Measurements from ENCODE around the gene SMIM1.
"Not testable (repeated sequence)": the region's sequence is repeated elsewhere in the genome, so short reads cannot be mapped to it uniquely, and the experiment has no call there.

Gene SMIM1

DNA sequence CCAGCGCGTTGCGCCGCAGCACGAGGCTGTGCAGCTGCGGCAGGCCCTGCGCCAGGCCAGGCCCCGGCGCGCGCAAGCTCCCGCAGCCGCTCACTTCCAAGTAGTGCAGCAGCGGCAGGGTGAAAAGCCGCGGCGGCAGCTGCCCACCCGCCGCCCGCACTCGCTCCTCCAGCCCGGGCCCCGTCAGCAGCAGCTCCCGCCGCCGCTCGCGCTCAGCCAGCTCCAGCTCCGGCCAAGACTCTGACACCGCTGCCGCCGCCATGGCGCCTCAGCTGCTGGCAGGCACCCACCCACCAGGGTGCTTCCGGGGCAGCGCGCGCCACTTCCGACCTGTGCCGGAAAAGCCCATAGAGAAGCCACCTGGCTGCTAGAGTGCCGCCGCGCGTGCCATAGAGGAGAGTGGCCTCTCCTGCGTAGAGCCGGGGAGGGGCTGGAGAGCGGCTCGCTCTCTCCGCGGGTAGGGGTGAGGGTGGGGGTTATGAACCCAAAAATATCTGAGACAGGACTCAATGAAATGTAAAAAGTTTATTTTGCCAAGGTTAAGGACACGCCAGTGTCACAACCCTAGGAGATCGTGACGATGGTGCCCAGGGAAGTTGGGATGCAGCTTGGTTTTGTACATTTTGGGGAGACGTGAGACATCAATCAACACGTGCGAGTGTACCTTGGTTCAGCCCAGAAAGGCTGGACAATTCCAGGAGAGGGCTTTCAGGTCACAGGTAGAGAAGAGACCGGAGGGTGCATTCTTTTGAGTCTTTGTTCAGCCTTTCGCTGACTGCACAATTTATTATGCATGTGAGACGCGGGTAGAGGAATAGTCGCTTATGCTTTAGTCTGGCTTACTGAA, 23.9 kb downstream of the SMIM1 start, which contains the start of gene LRRC47:
Gene LRRC47 (minus strand): TSS at position 284 of the 847 bp plus-strand sequence. CDS start 22 bp downstream, at position 262.
- peak; percentile 90 for DNase-seq

DNA sequence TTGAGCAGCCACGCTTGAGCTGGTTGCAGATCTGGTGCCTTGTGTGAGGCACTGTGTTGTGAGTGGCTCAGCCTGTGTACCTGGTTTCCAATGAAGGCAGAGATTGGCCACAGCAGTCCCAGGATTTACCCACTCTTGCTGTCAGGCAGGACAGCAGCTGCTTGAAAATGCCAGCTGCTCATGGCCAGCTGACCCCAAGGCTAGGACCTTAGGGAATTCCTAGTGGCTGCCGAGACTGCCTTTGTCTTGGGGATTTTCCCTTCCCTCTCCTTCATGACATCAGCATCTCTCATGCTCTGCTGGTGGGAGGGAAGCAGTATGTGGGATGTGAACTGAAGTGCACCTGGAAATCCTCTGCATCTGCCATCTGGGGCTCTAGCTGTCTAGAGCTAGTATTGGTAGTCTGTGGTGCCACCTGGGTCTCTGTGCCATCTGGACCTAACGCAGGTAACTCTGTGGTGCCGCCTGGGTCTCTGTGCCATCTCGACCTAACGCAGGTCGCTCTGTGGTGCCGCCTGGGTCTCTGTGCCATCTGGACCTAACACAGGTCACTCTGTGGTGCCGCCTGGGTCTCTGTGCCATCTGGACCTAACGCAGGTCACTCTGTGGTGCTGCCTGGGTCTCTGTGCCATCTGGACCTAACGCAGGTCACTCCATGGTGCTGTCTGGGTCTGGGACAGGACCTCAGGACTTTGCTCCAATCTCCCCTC, 27.6 kb downstream of the SMIM1 start:
- peak; percentile 43 for DNase-seq

DNA sequence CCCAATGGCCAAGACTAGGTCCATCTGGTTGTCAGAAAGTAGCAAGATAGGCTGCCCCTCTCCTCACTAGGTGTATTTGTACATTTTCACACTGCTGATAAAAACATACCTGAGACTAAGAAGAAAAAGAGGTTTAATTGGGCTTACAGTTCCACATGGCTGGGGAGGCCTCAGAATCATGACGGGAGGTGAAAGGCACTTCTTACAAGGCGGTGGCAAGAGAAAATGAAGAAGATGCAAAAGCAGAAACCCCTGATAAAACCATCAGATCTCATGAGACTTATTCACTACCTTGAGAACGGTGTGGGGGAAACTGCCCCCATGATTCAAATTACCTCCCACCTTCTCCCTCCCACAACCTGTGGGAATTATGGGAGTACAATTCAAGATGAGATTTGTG, 28.2 kb downstream of the SMIM1 start:
- DNase-seq = not testable (repeated sequence)

DNA sequence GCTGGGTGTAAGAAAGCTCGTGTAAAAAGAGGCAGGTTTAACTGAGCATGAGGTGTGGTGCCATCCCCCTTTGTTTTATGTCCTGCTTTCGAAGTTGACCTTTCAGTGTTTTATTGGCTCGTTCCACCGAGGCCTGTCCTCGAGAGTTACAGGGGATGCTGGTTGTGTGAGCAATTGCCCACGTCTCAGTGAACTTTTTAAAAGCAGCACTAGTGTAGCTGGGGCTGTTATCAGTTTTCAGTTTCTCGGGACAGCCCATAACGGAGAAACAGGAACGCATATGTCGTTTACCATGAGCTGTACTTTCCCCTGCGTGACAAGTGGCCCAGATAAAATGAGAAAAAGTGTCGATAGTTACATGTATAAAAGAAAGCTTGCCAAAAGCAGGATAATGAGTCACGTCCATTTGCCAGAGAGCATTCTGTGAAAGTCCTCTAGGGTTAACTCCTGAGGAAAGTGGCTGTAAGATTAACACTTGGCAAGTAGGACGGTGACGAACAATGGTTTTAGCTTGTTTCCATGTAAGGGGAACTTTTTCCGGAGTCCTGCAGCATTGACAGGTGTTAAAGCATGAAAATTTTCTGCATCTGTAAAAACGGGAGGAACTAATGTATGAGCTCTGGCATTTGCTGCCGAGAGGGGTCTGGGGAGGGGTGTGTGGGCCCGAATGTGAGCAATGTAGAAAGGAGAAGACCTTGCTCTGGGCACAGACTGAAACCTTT, 31.5 kb downstream of the SMIM1 start:
- no peak for DNase-seq

DNA sequence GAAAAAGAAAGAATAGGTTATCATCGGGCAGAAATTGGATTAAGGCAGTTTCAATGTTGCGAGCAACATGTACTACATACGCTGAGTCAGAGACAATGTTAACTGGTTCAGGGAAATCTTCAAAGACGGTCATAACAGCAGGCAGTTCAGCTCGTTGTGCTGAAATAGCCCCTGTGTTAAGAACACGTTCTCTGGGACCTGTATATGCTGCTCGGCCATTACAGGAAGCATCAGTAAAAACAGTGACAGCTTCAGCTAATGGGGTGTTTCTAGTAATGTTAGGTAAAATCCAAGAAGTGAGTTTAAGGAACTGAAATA, 32.0 kb downstream of the SMIM1 start:
- not testable (repeated sequence) for DNase-seq

DNA sequence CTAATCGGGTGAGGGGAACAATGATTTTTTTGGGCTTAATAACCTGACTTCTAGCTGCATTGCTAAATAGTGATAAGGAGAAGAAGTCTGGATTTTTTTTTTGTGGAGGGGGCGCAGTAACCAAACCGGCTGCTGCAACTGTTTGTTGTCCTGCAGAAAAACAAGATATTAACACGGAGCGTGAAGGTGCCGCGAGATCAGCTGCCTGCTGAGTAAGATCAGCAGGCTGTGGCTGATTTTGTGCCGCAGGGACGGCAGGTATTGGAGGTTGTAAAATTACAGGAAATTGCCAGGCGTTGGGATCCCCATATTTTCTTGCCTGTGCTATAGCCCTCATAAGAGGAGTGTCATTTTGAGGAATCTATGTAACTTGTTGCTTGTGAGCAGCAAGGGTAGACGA, 32.5 kb downstream of the SMIM1 start:
- DNase-seq = no peak

DNA sequence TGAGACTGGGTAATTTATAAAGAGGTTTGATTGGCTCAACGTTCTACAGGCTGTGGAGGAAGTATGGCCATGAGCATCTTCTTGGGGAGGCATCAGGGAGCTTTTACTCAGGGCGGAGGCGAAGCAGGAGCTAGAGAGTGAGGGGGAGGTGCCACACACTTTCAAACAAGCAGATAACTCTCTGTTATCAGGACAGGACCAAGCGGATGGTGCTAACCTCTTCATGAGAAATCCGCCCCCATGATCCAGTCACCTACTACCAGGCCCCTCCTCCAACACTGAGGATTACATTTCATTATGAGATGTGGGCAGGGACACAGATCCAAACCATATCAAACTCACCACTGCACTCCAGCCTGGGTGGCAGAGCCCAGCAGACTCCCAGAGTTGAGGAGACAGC, 35.2 kb downstream of the SMIM1 start:
- no peak for DNase-seq

DNA sequence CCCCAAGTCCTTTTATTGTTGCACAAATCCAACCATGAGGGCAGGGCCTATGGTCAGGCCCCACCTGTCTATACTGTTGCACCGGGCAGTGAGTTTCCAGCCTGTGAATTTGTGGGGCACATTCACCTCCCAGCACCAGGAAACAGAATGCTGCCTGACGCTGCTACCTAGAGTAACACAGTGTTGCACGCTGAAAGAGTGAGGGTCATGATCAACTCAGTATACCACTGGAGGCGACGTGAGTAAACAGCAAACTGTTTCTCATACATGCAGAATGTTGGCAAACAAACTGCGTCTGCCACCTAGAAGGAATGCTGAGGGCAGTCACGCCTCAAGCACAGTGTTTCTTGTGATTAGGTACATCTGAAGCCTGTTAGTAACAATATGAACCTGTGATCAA, 37.1 kb downstream of the SMIM1 start:
- no peak for DNase-seq

DNA sequence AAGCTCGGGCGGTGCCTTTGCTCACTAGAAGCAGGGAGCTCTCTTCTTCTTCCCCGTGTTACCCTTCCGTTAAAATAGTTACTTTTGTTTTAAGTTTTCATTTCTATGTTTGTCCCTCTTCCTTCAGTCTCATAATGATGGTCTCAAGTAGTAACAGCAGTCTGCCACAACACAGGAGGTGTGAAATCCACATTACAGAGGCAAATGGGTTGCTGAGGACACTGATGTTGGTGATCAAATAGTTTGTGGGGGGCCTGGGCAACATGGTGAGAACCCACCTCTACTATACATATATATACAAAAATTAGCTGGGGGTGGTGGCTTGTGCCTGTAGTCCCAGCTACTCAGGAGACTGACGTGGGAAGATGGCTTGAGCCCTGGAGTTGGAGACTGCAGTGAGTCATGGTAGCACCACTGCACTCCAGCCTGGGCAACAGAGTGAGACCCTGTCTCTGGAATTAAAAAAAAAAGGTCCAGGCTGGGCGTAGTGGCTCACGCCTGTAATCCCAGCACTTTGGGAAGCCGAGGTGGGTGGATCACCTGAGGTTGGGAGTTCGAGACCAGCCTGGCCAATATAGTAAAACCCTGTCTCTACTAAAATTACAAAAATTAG, 37.7 kb downstream of the SMIM1 start:
- not testable (repeated sequence) for DNase-seq

DNA sequence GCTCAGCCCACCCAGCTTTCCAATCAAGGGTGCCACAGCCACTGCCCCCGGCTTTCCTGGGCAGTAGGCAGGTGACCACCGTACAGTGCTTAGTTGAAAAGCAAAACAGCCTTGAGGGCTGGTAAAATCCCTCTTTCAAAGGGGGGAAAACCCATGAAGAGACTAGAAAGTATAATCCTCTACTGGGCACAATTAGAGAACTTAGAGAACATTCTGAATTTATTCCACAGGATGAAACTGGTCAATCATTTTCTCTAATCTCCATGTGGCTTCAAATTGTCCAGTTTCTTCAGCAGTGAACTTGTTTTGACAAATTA, 39.0 kb downstream of the SMIM1 start:
- no peak for DNase-seq

DNA sequence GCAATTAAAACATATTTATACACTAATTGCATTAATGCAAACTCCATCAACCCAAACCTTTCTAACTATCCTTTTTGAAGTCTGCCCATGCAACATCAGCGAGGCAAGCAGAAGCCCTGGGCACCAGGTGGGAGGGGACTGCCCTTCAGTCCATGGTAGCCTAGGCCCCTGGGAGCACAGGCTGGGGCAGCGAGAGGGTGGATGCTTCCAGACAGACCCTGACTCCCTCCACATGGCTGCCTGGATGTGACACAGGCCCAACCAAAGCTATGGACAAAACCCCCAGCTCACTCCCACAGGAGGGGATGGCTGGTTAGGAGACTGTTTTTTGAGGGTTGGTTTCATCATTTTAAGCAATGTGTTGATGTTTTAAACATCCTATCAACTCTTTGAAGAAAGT, 41.5 kb downstream of the SMIM1 start:
- no peak for DNase-seq

DNA sequence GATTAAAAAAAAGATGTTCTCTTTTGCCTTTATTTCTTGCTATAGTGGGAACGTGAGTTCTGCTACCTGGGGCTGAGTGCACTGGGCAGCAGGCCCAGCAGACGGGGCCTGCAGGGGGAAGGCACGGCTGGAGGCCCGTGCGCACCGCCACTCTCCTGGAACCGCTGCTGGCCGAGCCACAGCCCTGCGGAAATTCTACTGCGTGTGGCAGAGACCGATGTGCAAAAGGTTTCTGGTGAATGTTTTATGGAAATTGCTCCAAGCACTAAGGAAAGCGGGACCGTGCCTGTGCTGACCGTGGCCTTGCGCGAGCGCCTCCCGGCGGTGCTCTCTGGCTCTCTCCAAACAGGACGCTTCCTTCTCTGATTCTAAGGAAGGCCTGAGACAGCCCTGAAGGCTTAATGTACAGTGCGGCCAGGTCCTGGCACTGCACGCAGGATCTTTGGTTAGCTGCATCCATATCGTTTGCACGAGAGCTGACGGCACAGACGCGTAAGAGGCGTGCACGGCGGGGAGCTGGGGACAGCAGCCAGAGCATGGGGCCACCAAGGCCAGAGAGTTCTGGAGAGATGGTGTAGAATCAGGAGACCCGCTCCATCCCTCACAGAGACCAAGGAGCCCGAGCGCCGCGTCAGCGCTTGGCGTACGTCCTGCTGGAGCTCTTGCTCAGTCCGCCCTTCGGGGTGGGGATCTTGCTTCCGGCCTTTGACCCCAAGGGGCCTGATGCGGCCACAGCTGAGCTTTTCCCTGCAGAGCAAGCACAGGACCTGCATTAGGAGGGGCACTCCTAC, 42.4 kb downstream of the SMIM1 start:
- no peak for DNase-seq

DNA sequence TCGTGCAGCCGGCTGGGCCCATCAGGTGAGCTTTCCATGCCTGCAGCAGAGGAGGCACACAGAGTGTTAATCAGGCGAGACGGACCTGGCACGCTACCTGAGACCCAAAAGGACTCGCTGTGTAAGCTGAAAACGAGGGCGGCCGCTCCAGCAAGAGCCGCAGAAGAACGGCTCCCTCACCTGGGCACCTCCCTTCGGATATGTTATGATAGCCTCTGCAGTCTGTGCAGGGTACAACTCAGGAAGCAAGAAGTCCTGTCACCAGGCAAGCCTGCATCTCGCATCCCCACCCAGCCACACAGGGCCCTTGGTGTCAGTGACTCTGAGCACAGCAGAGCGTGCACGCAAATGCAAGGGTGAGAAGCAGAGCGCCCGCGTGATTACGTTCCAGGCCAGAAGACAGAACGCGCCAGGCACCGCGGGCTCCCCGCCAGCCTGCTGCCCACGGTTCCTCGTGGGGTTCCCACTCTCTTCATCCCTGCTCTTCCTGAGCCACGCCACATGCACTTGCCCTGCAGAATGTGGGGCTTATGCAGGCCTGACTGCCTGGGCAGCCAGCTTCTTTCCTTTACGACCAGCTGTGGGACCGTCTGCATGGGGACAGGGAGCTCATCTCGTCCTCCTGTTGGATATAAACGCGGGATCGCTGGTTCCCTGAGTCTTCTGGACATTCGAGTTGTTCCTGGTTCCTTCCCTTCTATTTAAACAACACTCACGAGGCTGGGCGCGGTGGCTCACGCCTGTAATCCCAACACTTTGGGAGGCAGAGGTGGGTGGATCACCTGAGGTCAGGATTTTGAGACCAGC, 44.0 kb downstream of the SMIM1 start:
- DNase-seq = no peak

DNA sequence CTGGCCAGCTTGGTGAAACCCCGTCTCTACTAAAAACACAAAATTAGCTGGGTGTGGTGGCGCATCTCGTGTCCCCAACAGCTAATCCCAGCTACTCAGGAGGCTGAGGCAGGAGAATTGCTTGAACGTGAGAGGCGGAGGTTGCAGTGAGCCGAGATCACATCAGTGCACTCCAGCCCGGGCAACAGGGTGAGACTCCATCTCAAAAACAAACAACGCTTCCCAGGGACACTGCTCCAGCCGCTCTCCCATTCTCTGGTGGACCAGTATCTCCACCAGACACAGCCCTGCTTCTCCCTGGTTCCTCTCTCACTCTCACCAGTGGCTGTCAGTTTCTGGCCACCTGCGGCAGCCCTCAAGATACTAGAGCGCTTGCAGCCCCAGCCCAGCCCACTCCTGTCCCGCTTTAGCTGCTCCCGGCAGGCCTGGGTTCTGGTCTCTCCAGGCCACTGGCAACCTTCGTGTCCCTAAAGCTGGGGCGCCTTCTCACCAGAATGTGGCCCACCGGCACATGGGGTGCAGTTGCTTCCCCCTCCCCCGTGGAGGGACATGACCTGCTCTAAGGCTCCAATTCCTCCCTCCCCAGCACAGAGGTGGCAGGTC, 44.7 kb downstream of the SMIM1 start:
- DNase-seq = no peak

DNA sequence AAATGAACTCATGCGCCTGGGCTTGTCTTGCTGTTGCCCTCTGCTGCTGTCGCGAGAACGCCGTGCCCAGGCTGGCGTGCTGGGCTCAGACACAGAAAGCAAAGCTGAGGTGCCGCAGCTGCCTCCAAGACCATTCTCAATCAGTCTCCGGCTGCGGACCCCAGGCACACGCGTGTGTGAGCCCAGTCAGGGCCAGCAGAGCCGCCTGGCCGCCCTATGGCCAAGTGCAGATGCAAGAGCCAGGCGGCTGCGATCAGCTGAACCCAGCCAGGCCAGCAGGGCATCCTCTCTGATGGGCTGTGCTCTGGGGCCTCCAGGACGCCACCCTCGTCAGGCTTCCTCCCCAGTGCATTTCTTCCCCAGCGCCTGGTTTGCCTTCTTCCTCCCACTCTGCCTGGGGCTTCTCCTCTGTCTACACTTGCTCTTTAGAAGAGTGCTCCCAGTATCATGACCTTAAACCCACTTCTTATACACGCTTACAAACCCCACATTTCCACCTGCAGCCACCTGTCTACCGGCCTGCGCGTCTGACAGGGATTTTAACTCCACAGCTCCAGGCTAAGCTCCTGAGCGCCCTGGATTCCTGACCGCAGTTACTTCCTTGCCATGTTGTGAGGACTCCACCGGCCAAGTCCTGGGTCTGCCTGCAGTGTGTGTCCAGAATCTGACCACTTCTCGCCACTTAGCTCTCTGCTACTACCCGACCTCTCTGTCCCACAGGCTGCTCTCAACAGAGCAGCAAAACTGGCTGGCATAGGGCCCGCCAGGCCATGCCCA, 45.5 kb downstream of the SMIM1 start:
- DNase-seq = no peak

DNA sequence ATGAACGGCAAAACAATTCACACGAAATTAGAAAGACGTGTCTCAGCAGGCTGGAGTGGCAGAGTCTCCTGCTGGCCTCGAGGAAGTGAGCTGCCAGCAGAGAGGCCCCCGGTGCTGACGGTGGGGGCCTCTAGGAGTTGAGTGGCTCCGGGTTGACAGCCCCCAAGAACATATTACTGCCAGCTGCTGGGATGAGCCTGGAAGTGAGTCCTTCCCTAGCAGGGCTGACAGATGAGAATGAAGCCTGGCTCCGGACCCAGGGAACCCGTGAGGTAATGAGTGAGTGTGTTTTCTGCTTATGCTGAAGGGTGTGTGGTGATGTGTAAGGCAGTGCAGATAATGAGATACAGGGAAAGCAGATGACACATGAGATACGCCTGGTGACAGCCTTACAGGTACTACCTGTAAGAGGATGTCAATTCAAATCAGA, 47.2 kb downstream of the SMIM1 start:
- no peak for DNase-seq

DNA sequence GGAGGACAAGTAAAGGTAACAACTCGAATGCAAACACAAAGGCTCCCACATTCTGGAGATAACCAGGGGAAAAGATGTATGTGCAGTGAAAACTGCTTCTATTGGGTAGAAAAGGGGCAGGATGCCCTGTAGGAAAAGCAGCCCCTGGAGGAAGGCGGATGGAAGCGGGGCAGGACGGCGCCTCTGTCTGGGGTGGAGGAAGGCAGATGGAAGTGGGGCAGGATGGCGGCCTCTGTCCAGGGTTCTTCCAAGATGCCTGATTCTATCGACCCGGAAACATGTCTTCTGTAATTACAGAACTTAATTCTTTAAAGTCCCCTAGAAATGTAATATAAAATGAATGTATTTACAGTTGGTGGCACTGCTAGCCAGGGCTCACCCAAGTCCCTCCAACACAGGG, 47.8 kb downstream of the SMIM1 start:
- no peak for DNase-seq

DNA sequence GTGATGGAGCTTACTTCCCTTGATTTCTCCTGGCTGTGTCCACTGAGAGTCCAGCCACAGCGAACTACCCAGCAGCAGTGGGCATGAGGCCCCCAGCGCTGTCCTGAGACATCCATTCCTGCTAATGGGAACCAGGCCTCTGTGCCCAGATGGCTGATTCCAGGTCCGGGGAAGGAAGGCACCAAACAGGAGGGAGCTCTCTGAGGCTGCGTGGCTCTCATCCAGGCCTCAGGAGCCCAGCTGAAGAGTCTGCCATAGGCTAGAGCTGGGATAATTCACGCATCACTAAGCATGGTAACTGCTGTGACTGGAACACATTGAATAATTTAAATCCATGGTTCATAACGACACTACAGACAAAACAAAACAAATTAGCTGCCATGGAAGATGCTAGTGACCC, 48.5 kb downstream of the SMIM1 start:
- DNase-seq = no peak

DNA sequence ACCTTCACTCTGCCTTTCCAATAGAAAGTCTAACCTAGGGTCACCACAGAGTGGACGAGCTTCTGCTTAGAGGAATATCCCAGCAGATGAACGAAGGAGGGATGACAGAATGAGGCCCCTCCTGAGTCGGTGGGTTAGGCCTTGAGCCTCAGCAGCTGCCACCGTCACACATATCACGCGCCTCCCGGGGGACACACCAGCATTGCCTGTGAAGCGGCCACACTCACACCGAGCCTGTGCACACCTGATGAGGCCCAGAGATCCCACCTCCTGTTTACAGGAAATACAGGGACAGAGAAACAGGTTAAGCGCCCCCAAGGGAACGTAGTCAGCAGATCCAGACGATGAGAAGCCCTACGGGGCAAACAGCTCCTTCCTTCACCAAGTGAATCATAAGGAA, 48.9 kb downstream of the SMIM1 start:
- DNase-seq = no peak

DNA sequence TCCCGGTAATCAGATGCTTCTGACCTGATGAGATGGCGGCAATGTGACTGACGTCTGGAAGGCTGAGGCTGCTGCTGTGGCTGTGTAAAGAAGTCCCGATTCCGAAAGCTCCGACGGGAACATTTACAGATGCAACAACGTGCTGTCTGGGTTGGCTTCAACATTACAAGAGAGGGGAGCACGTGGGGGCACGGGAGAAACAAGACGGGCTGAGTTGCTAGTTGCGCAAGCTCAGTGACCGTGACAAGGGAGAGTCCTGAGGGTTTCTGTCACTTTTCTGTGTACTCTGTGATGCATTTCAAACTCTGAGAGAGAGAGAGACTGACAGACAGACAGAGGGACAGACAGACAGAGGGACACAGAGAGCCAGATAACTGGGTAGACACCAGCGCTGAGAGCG, 49.4 kb downstream of the SMIM1 start:
- no peak for DNase-seq

DNA sequence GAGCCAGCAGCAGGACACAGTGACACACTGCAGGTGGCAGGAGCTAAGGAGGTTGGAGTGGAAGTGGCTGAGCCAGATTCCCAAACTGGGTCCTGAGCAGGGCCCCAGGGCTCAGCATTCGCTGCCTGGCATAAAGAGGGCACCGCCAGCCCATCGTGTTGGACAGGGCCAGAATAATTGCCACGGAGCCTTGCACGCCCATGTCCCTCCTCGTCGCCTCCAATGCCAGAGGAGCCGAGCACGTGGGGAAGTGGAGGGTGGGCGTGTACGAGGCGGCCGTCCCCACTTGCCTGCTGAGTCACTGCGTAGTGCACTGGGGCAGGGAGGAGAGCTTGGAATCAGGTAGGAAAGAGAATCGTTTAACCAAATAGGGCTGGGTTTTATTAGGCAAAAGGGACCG, 49.9 kb downstream of the SMIM1 start:
- DNase-seq = no peak

All from inflammatory macrophage treated with lipopolysaccharide for 4 hours (primary cell).